Uterus (tissue), 2 donors: ENCODE measurements around the gene PGRMC2.

Experiments
- POLR2A ChIP-seq, 2 donors: fragments of 450-650 bp; IDR thresholded peaks; one replicate each; pipeline ENCODE4 v1.6.1; 2016; ENCODE audit warnings: antibody characterized with exemption in 2 of 2, mild to moderate bottlenecking in 1 of 2, moderate library complexity in 1 of 2
- TF ChIP-seq, protein P1 (sequence below), 4 experiments: fragments of 200-600 bp in 2 of 4; fragments of 450-650 bp in 2 of 4; sonication (generic) in 2 of 4; IDR thresholded peaks; one replicate each; pipeline ENCODE4 v1.5.1; 2016 to 2019; ENCODE audit warnings: antibody characterized with exemption in 4 of 4, mild to moderate bottlenecking in 2 of 4, moderate library complexity in 1 of 4

- TF ChIP-seq, protein P1, sequence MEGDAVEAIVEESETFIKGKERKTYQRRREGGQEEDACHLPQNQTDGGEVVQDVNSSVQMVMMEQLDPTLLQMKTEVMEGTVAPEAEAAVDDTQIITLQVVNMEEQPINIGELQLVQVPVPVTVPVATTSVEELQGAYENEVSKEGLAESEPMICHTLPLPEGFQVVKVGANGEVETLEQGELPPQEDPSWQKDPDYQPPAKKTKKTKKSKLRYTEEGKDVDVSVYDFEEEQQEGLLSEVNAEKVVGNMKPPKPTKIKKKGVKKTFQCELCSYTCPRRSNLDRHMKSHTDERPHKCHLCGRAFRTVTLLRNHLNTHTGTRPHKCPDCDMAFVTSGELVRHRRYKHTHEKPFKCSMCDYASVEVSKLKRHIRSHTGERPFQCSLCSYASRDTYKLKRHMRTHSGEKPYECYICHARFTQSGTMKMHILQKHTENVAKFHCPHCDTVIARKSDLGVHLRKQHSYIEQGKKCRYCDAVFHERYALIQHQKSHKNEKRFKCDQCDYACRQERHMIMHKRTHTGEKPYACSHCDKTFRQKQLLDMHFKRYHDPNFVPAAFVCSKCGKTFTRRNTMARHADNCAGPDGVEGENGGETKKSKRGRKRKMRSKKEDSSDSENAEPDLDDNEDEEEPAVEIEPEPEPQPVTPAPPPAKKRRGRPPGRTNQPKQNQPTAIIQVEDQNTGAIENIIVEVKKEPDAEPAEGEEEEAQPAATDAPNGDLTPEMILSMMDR (IDR thresholded peaks at IDR 0.05), result no peak
- TF ChIP-seq POLR2A (IDR thresholded peaks at IDR 0.05), result no peak
Measured at GRCh38 chr4:128323401-128323800, 35.8 kb upstream of the PGRMC2 start.
